Fibroblast of pulmonary artery (primary cell): ENCODE results near the gene TENM4.
A peak's percentile ranks its signal among the peaks of the same experiment; 100 is the strongest.

ENCODE experiments used
- DNase-seq: peaks from one replicate; pipeline ENCODE4 v3.0.0-alpha.2; 2010; ENCODE audit warnings: low read depth
- H3K4me3 ChIP-seq: replicated peaks from 2 replicates; pipeline ENCODE4 v1.5.1; 2011; ENCODE audit warnings: low read depth, mild to moderate bottlenecking, control low read depth, low read length, moderate library complexity
- TF ChIP-seq, protein P1 (sequence below): IDR thresholded peaks from 2 replicates; pipeline ENCODE4 v1.5.1; 2011; ENCODE audit warnings: mild to moderate bottlenecking, control low read depth, low read length, inconsistent platforms; ENCODE audit errors: missing control alignments

The TENM4 gene

DNA sequence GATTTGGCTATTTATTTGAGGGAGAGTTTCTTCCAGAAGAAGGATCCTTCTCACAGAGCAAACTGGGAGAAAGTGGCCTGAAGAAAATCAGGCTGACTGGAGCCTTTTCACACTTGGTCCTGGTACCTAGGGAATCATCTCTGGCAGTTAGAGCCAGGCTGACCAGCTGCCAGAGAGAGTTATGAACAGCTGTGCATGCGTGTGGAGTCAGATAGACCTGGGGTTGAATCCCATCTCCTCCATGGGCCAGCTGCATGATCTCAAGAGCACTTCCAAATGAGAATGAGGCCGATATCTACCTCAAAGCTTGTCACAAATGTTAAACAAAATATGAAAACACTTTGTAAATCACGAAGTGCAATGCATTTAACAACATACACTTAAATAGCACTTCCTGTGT, 390.0 kb downstream of the TENM4 start:
- peak; percentile 17 for DNase-seq
- TF ChIP-seq, protein P1, sequence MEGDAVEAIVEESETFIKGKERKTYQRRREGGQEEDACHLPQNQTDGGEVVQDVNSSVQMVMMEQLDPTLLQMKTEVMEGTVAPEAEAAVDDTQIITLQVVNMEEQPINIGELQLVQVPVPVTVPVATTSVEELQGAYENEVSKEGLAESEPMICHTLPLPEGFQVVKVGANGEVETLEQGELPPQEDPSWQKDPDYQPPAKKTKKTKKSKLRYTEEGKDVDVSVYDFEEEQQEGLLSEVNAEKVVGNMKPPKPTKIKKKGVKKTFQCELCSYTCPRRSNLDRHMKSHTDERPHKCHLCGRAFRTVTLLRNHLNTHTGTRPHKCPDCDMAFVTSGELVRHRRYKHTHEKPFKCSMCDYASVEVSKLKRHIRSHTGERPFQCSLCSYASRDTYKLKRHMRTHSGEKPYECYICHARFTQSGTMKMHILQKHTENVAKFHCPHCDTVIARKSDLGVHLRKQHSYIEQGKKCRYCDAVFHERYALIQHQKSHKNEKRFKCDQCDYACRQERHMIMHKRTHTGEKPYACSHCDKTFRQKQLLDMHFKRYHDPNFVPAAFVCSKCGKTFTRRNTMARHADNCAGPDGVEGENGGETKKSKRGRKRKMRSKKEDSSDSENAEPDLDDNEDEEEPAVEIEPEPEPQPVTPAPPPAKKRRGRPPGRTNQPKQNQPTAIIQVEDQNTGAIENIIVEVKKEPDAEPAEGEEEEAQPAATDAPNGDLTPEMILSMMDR, result no peak
- no peak overlapping the region for H3K4me3 ChIP-seq

GRCh38 chr11:79049741-79050179, 391.1 kb downstream of the TENM4 start:
- TF ChIP-seq, protein P1, result no peak
- no peak overlapping the region for H3K4me3 ChIP-seq
- no peak for DNase-seq

GRCh38 chr11:79047980-79048379, 392.9 kb downstream of the TENM4 start:
- no peak overlapping the region for H3K4me3 ChIP-seq
- TF ChIP-seq, protein P1, result no peak
- no peak for DNase-seq

DNA sequence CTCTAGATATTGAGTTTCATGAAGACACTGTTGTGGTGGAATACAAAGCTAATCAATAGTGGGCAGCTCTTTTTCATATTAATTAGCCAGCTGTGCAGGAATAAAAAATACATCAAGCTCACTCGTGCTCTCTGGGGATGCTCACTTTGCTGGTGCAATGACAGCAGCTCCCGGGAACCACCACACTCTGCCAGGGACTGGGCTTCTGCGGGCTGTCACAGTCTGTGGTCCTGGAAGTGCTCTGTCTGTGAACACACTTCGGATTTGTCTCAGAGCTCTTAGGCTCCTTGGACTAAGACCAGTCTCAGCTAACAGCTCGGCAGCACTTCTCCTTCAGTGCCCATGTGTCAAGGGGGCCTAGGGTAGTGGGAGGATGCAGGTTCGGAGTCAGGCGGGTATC, 393.5 kb downstream of the TENM4 start:
- TF ChIP-seq, protein P1, result no peak
- DNase-seq, result no peak
- no peak overlapping the region for H3K4me3 ChIP-seq

DNA sequence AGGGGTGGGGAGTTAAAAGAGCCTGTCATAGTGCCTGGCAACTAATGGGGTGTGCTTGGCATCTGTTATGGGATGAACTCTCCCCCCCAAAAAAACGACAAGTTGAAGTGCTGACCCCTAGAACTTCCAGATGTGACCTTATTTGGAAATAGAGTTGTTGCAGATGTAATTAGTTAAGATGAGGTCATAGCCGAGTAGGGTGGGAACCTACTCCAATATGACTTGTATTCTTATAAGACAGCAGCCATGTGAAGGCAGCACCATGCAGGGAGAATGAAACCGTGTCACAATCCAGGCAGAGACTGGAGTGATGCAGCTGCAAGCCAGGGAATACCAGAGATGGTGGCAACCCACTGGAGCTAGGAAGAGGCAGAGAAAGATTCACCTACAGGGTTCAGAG, 394.5 kb downstream of the TENM4 start:
- TF ChIP-seq, protein P1, result no peak
- H3K4me3 ChIP-seq, result no peak overlapping the region
- DNase-seq, result no peak

GRCh38 chr11:79045800-79046304, 395.0 kb downstream of the TENM4 start:
- H3K4me3 ChIP-seq, result no peak overlapping the region
- TF ChIP-seq, protein P1, result no peak
- DNase-seq, result no peak
